ENCODE measurements around the gene SHQ1. TPM values are rescaled to one million over a fixed set of nuclear protein-coding genes. Genes with fewer than 3 reads are reported as not detected.

SHQ1 gene
- total and polyA plus RNA-seq, 2 donors (not counting 3 experiments of a cell fraction or from before 2014, with no cell fraction given) = 7.3 to 20.6 TPM

GRCh38 chr3:72750405-72750965 lies 97.8 kb downstream of the SHQ1 start:
- dilution Hi-C loops (cut with MboI; ENCODE audit: extremely low pct_ligation_motif_present, low sequenced_read_pairs) = no loop called here
- TF ChIP-seq CTCF (IDR thresholded peaks at IDR 0.05; ENCODE audit: extremely low read depth in 1 of 2, insufficient read depth in 1 of 2, low read depth in 1 of 2, low read length in 2 of 2) (no peak), FOS (IDR thresholded peaks at IDR 0.05; ENCODE audit: borderline replicate concordance, insufficient read depth, low read length) (no peak), MYC (IDR thresholded peaks at IDR 0.05; ENCODE audit: low read depth, low read length) (no peak)

GRCh38 chr3:72748659-72749058 lies 99.6 kb downstream of the SHQ1 start:
- Histone ChIP-seq H3K27me3 (ENCODE audit: control insufficient read depth in 2 of 2, insufficient read depth in 2 of 2, low read length in 2 of 2) (no peaks in the 10 kb centered on the region), H3K4me1 (ENCODE audit: control insufficient read depth, extremely low read depth, insufficient read depth, low read length) (no peaks in the 10 kb centered on the region), H3K4me2 (ENCODE audit: insufficient read depth, low read length) (no peak overlapping the region), H3K4me3 (replicated peaks in 1 of 3; ENCODE audit: insufficient read depth in 1 of 3, low read depth in 1 of 3, low read length in 3 of 3) (no peak overlapping the region), H3K9me3 (replicated peaks; ENCODE audit: control insufficient read depth, insufficient read depth, low read length) (no peaks in the 10 kb centered on the region), H3K79me2 (ENCODE audit: control insufficient read depth, insufficient read depth, low read length) (no peaks in the 10 kb centered on the region), H3K9me1 (replicated peaks; ENCODE audit: control insufficient read depth, extremely low read depth, insufficient read depth, low read length) (no peaks in the 10 kb centered on the region), H3K36me3 (ENCODE audit: control insufficient read depth in 2 of 2, extremely low read depth in 1 of 2, insufficient read depth in 2 of 2, low read length in 2 of 2) (no peaks in the 10 kb centered on the region), H4K20me1 (replicated peaks; ENCODE audit: control insufficient read depth, extremely low read depth, insufficient read depth, low read length) (no peaks in the 10 kb centered on the region), H3K27ac (ENCODE audit: insufficient read depth, low read depth, low read length) (no peak overlapping the region), H3K9ac (replicated peaks; ENCODE audit: extremely low read depth, insufficient read depth, low read length) (no peak overlapping the region), H2AFZ (ENCODE audit: low read depth, low read length) (no peak overlapping the region)
- POLR2A ChIA-PET = no interaction called here
- FAIRE-seq (no peak), DNase-seq (ENCODE audit: low read depth, low spot score) (no peak)
- TF ChIP-seq FOS (IDR thresholded peaks at IDR 0.05; ENCODE audit: borderline replicate concordance, insufficient read depth, low read length) (no peak), POLR2A (IDR thresholded peaks at IDR 0.05; ENCODE audit: low read depth, low read length) (no peak)
- intact Hi-C loops (cut with micrococcal nuclease) = no loop called here
- BruUV-seq (replicated peaks) = no TSS peak
- dilution Hi-C loops (cut with MboI; ENCODE audit: extremely low pct_ligation_motif_present, low sequenced_read_pairs) = no loop called here
- CTCF ChIA-PET = no interaction called here

More at GRCh38 chr3:72750405-72750965, 97.8 kb downstream of the SHQ1 start:
- H3K9me1 ChIP-seq (replicated peaks; ENCODE audit: control insufficient read depth, extremely low read depth, insufficient read depth, low read length) = no peaks in the 10 kb centered on the region
- CTCF ChIA-PET = interaction anchor here (0.7 kb wide), 1 partner anchor 12 kb away, joined by 3 read pairs; no protein-coding TSS in a partner anchor
- H4K20me1 ChIP-seq (replicated peaks; ENCODE audit: control insufficient read depth, extremely low read depth, insufficient read depth, low read length) = no peaks in the 10 kb centered on the region
- no peak overlapping the region for H3K27ac ChIP-seq (ENCODE audit: insufficient read depth, low read depth, low read length)
- FAIRE-seq (no peak), DNase-seq (ENCODE audit: low read depth, low spot score) (no peak)
- no peaks in the 10 kb centered on the region for H3K36me3 ChIP-seq (ENCODE audit: control insufficient read depth in 2 of 2, extremely low read depth in 1 of 2, insufficient read depth in 2 of 2, low read length in 2 of 2)
- no peaks in the 10 kb centered on the region for H3K79me2 ChIP-seq (ENCODE audit: control insufficient read depth, insufficient read depth, low read length)
- H3K27me3 ChIP-seq (ENCODE audit: control insufficient read depth in 2 of 2, insufficient read depth in 2 of 2, low read length in 2 of 2) = no peaks in the 10 kb centered on the region
- POLR2A ChIA-PET = interaction anchor here (1.0 kb wide), 1 partner anchor 10 kb away, joined by 3 read pairs; no protein-coding TSS in a partner anchor
- H2AFZ ChIP-seq (ENCODE audit: low read depth, low read length) = no peak overlapping the region
- intact Hi-C loops (cut with micrococcal nuclease) = no loop called here
- no peaks in the 10 kb centered on the region for H3K9me3 ChIP-seq (replicated peaks; ENCODE audit: control insufficient read depth, insufficient read depth, low read length)
- H3K4me1 ChIP-seq (ENCODE audit: control insufficient read depth, extremely low read depth, insufficient read depth, low read length) = no peaks in the 10 kb centered on the region
- no peak overlapping the region for H3K4me3 ChIP-seq (replicated peaks in 1 of 3; ENCODE audit: insufficient read depth in 1 of 3, low read depth in 1 of 3, low read length in 3 of 3)
- BruUV-seq (replicated peaks) = no TSS peak
- H3K9ac ChIP-seq (replicated peaks; ENCODE audit: extremely low read depth, insufficient read depth, low read length) = no peak overlapping the region
- no peak overlapping the region for H3K4me2 ChIP-seq (ENCODE audit: insufficient read depth, low read length)

Data from endothelial cell of umbilical vein (primary cell).